Stimulated activated CD8-positive, alpha-beta memory T cell treated with anti-CD3 and anti-CD28 coated beads, Interleukin-2, amount 100 ng/mL, for 1 hour (primary cell): ENCODE measurements around the gene PIK3C2G.
"Not testable (repeated sequence)": the region's sequence is repeated elsewhere in the genome, so short reads cannot be mapped to it uniquely, and the experiment has no call there.

ENCODE experiments used
- DNase-seq, 2 donors: peaks; one replicate each; pipeline ENCODE4 v3.0.0-alpha.2; 2020; ENCODE audit warnings: low read depth in 2 of 2

The PIK3C2G gene

DNA sequence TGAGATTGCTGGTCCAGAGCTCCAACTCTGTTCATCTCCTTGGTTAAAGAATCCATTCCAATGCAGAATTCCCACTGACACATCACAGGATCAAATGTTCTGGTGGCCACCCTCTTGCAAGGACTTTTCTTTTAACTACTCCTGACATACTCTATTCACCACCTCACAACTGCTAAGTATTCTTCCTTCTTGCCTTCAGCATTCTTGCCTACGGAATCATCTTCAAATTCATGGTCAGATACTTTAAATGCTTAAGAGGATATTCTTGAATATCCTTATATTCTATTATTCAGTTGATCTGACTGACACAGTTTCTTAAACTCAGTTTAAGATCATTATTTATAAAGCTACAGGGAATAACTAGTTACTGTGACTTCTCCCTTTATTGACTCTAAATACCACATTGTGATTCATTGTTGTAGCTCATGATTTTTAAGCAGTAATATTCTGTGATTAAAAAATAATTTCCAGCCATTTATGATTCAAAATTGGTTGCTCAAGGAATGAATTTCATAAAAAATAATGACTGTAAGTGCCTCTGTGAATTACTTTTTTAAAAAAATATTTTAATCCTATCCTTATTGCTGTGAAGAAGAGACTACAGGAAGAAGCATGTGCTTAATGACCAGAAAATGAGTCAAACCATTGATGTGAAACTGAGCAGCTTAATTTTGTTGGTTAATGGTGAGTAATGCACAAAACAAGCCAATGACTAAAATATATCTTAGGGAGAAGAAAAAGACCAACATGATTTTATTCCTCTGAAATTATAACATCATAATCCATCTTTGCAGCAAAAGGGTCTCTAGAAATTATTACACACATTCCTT lies 207.1 kb downstream of the PIK3C2G start:
- DNase-seq, result no peak

DNA sequence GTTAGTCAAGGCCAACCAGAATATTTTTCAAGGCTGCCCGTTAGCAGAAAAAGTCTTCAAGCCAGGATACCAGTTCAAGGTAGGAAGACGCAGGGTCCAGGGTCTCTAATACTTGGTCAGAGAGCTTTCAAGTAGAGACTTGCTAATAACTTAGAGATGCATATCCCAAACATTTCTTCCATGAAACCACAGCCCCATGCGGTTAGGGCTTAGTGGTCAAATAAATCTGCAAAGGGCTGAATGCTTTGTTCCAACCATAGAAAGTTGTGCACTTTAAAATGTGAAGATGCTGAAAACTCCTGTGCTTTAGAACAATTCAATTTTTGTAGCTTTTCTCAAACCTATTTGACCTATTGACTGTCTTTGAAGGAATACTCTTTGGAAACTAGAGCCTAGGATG lies 208.9 kb downstream of the PIK3C2G start:
- DNase-seq, result no peak

DNA sequence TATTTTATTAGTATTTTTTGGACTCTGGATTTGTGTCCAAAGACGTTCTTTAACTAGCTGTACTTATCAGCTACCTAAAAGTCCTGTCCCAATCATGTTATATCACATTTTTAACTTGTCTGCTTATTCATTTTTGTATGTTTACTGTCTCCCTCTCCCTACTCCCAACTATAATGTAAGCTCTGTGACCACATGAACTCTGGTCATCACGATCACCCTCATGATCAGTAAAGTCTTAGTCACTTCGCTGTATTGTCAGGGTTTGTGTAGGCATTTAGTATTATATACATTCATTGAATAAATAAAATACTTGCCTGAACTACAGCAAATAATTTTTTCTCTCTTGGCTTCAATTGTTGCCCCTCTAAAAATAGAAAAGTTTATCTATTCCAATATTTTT lies 211.0 kb downstream of the PIK3C2G start:
- DNase-seq, result no peak

DNA sequence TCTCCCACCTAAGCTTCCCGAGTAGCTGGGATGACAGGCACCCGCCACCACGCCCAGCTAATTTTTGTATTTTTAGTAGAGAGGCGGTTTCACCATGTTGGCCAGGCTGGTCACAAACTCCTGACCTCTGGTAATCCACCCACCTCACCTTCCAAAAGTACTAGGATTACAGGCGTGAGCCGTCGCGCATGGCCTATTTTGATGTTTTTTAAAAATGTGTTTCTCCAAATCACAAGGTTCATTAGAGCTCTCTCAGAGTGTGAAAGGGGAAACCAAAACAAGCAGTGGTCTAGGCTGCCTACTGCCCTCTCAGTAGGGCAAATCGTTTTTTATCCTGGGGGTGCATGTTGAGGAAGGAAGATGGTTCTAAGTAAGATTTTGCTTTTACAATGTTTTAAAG lies 211.5 kb downstream of the PIK3C2G start:
- no peak for DNase-seq

DNA sequence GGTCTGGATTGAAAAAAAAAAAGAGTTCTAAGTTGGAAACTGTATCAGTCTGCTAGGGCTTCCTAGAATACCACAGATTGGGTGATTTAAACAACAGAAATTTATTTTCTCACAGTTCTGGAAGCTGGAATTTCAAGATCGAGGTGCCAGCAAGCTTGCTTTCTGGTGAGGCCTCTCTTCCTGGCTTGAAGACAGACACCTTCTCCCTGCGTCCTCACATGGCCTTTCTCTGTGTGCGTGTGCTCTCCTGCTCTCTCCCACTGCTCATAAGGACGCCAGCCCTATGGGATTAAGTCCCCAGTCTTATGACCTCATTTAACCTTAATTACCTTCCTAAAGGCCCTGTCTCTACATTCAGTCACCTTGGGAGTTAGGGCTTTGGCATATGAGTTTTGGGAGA lies 215.5 kb downstream of the PIK3C2G start:
- DNase-seq, result no peak

DNA sequence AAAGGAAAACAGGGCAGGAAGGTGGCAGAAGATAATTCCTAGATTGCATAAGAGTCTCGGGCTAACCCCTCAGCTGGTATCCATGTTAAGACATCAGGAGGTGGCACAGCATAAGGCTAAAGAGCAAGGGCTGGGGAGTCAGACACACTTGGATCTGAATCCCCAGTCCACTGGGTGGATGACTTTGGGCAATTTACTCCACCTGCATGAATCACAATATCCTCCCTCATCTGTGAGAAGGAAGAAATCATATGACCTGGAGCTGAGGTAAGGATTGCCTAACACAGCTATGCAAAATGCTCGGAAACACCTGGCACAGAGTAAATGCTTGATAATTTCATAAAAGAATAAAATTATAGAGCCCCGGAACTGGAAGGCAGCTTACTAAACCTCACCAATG lies 217.9 kb downstream of the PIK3C2G start:
- DNase-seq, result no peak

DNA sequence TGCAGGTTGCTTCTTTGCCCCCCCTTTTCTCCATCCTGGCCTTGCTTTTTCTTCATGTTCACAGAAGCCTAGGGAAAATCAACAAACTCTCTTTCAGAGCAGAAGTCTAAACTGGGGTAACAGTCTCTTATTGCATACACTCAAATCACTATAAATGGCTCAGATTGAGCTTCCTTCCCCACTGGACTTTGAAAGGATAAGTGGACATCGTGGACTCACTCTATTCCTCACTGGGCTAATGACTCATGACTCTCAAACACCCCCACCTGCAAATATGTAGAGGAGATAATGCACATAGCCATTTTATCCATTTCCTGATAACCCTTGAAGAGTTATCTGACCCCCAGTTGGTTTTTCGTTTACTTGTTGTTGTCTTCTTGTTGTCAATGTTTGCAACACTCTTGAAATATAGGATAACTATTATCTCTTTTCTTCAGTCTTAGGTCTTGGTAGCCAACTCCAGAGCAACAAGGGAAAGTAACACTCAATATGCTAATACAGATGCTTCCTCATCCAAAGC lies 221.3 kb downstream of the PIK3C2G start:
- no peak for DNase-seq

DNA sequence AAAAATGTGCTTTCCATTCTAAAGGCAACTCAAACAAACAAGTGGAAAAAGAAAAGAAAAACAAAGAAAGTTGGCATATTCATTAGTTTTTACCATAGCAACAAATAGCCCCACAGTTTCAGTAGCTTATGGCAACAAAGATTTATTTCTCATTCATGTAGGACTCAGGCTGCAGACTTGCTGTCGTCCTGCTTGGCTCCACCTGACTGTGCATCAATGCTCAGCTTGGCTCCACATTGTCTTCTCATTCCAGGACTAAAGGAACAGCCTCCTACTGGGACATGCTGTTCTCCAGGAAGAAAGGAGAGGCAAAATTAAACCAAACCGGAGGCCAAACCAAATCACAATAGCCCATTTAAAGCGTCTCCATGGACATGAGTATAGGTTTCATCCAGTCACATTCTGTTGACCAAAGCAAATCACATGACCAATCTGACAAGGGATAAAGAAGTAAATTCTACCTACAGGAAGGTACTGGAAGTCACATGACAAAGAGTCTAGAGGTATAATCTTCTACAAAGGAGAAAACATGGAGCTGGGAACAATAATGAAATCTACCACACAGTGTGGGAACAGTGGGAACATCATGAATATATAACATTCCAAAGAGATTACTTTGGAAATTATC lies 222.5 kb downstream of the PIK3C2G start:
- no peak for DNase-seq

DNA sequence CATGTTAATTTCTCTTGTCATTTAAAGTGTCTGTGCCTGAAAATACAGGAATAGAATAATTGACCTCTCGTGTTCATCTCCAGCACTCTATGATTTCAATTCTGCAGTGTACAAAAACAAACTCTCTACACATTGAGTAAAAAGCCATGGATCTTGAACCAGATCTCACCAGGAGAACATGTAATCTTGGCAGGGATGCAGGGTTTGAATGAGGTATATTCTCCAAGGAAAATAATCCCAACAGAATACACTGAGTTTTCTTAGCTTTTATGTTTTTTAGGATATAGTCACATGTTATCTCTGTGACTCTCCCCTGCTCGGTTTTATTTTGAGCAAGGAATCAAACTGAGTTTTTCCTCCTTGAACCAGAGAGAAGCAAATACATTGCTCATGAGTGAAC lies 224.7 kb downstream of the PIK3C2G start:
- no peak for DNase-seq

DNA sequence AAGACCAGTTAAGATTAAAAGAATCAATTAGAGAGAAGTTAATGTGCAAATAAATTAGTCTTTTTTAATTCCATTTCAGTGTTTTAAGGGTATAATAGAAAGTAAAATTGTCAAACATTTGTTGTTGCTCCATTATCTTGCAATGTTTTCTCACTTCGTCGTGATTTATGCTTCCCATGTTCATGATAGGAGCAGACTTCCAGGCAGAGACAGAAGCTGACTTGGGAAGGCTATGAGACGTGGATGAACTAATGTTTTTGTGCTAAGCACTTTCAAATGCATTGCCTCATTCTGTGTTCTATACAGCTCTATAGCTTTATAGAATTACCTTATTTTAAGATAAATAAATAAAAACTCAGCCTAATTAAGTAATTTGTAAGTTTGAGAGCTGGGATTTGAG lies 226.2 kb downstream of the PIK3C2G start:
- no peak for DNase-seq

DNA sequence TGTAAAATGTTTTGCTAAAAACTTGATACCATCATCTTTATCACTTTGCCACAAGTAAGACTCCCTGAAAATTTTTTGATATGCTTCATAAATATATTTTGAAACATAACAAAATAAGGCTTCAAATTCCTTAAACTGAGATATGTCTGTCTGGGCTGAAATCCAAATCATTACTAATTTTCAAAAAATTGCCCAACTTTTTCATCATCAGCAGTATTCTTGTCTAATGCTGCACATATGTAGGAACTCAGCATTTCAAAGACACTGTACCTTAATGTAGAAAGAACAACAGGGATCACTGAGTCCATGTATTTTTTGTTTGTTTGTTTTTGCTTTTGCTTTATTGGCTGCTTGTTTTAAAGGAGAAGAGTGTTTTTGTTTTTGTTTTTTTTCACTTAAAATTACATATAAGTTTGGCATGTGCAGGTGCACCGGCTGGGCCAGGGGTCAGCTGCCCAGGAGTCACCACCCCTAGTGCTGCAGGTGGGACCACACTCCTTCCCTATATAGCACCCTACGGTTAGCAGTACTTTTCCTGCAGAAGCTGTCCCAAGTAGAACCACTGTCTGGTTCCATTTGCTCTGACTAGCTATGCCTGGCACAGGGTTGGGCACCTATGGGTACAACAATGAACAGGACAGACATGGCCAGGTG lies 231.2 kb downstream of the PIK3C2G start:
- no peak for DNase-seq

DNA sequence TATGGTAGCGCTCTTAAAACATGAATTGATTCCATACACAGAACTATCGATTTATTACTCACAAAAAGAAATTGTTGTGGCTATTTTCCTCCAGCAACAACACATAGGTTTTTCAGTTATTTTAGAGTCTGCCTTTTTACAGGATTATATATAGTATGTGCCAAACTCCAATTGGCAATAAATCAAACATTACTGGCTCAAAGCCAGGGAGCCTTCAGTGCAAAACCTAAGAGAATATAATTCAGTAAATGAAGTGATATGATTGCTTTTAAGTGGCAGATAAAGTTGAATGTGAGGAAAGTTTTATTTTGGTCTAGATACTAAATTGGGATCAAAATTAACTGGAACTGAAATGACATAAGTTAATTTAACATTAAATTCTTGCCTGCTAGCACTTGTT lies 234.8 kb downstream of the PIK3C2G start:
- DNase-seq, result no peak

DNA sequence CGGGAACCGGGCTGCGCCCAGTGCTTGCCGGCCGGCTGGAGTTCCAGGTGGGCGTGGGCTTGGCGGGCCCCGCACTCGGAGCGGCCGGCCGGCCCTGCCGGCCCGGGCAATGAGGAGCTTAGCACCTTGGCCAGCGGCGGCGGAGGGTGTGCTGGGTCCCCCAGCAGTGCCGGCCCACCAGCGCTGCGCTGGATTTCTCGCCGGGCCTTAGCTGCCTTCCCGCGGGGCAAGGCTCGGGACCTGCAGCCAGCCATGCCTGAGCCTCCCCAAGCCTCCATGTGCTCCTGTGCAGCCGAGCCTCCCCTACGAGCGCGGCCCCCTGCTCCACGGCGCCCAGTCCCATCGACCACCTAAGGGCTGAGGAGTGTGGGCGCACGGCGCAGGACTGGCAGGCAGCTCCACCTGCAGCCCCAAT lies 238.8 kb downstream of the PIK3C2G start:
- DNase-seq, result not testable (repeated sequence)

DNA sequence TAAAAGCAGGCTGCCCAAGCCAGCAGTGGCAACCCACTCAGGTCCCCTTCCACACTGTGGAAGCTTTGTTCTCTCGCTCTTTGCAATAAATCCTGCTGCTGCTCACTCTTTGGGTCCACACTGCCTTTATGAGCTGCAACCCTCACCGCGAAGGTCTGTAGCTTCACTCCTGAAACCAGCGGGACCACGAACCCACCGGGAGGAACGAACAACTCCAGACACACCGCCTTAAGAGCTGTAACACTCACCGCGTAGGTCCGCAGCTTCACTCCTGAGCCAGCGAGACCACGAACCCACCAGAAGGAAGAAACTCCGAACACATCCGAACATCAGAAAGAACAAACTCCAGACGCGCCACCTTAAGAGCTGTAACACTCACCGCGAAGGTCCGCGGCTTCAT lies 239.4 kb downstream of the PIK3C2G start:
- DNase-seq, result not testable (repeated sequence)

DNA sequence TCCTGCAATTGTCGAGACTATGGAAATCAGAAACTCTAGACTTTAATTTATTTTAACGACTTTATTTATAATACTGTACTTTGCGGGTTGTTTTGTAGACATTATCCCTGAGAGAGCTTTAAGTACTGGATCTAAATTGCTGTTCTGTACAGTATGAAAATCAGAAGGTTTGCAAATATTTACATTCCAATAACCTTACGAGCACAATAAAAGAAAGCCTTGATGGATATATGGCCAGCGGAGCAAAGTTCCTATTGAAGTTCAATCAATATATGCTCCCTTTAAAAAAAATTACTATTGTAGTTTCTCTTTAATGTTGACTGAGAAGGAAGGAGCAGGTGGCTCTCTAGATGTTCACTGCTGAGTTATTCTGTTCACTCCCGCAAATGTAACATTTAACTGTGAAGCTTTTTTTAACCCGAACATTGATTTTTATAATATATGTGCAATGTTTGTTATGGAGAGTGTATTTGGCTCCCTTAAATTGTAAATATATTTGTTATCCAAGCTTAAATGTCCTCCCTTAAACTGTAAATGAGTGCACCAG lies 241.2 kb downstream of the PIK3C2G start:
- DNase-seq, result no peak

DNA sequence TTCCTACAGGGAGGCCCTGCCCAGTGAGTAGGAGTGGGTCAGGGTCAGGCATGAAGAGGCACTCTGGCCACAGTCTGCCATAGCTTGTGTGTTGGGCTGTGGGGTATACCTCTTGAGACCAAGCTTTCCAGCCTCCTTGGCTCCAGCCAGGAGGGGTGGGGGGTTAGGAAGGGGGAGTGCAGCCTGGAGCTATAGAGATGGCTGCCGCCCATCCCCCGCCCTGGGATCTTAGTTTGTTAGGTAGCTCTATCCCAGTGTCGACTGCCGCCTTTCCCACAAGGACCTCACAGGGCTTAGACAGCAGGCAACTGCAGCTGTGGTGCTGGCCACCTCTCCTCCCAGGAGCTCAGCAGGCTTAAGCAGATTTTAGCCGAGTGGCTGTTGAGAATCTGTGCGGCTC lies 260.1 kb downstream of the PIK3C2G start:
- no peak for DNase-seq

DNA sequence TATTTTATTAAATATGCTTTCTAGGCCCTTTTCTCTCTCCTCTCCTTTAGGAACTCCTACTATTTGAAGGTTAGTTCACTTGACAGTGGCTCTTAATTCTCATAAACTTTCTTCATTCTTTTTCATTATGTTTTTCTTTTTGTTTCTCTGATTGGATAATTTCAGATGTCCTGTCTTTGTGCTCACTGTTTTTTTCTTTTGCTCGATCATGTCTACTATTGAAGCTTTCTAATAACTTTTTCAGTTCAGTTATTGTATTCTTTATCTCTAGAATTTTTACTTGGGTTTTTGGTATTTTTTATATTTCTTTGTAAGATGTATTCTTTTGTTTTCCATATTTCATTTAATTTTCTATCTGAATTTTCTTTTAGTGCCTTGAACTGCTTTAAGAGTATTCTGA lies 261.5 kb downstream of the PIK3C2G start:
- no peak for DNase-seq

DNA sequence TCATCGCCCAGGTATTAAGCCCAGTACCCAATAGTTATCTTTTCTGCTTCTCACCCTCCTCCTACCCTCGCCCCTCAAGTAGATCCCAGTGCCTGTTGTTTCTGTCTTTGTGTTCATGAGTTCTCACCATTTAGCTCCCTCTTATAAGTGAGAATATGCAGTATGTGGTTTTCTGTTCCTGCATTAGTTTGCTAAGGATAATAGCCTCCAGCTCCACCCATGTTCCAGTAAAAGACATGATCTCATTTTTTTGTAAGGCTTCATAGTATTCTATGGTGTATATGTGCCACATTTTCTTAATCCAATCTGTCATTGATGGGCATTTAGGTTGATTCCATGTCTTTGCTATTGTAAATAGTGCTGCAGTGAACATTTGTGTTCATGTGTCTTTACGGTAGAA lies 281.2 kb downstream of the PIK3C2G start:
- DNase-seq, result not testable (repeated sequence)

DNA sequence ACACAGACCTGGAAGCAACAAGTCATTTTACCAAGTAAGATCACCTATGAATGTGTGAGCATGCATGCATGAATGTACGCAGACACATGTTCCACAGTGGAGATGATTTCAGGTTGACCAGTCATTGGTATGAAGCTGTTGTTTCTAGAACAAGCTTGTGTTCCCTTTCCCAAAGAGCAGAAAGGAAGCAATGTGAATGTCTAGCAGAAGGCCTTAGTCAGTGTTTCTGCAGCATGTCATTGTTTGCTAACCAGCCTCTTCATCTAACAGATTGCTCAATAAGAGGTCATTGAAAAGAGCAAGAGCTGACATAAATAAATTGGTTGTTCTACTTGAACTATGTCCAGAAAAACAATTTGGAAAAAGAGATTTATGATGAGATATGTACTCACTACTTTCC lies 285.1 kb downstream of the PIK3C2G start:
- DNase-seq, result no peak

DNA sequence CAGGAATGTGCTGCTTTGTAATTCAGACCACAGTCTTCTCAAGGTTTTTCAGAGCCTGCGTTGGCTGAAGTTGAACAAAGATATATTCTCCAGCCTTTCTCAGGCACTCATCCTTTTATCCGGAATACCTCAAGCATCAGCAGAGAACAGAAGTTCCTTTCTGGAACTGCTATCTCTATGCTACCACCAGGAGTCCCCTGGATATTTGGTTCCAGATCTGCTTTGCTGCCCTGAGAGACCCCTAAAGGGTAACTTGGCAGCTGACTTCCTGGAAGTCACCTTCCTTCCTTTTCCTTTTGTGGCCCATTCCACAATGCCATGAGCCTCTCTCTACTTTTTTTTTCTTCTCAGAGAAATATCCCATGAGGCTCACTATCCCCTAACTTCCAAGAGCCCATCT lies 288.3 kb downstream of the PIK3C2G start:
- DNase-seq, result no peak

DNA sequence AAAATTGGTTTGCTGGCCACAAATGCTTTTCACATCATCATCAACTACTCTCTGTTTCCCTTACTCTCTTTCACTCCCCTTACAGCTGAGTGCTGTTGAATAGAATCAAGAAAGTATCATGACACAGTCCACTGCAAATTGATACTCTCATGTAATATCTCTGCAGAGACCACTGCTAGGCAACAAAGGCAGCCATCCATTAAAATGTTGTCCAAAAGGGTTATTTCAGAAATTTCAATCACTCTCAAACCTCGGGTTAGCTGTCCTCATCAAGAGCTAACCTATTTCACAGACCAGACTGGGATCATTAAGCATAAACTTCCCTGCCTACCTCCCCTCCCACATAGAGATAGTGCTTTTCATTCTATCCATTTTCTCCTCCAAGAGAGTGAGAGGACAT lies 289.8 kb downstream of the PIK3C2G start:
- DNase-seq, result no peak

DNA sequence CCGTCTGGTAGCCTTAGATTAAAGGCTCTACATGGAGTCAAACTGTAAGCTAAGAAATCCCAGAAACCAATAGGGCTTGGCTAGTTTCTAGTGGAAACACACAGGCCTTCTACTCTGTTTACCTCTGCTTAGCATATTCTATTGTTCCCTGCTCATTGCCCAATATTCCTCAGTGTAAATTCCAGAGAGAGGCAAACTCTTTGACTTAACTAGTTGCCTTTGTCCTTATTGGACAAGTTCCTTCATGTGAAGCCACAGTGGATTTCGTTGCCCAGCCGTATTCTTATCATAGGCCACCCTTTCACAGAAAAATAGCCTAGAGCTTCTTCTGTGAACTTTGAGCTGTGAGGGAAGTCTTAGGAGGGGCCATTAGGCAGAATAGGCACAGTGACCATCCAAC lies 290.4 kb downstream of the PIK3C2G start:
- DNase-seq, result no peak

DNA sequence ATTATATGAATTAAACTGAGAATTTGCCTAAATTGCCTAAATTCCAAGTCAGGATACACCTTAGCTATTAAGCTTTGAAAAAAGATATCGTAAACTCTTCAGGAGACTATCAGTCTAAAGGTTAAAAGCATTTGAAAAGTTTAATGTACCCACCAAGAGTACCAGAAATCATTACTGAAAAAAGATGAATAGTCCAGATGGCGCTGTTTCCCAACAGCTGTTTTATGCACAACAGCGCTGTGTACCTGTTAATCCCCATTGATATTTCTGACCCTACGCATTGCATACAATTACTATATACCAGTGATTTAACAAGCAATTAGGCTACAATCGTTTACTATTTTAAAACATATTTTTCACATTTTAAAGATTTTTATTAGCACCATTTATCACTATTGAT lies 291.5 kb downstream of the PIK3C2G start:
- no peak for DNase-seq
